ENCODE measurements around the gene VPS54.

The VPS54 gene

GRCh38 chr2:63882395-63883105 is 136.7 kb downstream of the VPS54 start:
- H3K27ac Mint-ChIP-seq = no peak overlapping the region
- H3K27me3 Mint-ChIP-seq (ENCODE audit: low read depth) = no peaks in the 10 kb centered on the region
- TF ChIP-seq, protein P1, sequence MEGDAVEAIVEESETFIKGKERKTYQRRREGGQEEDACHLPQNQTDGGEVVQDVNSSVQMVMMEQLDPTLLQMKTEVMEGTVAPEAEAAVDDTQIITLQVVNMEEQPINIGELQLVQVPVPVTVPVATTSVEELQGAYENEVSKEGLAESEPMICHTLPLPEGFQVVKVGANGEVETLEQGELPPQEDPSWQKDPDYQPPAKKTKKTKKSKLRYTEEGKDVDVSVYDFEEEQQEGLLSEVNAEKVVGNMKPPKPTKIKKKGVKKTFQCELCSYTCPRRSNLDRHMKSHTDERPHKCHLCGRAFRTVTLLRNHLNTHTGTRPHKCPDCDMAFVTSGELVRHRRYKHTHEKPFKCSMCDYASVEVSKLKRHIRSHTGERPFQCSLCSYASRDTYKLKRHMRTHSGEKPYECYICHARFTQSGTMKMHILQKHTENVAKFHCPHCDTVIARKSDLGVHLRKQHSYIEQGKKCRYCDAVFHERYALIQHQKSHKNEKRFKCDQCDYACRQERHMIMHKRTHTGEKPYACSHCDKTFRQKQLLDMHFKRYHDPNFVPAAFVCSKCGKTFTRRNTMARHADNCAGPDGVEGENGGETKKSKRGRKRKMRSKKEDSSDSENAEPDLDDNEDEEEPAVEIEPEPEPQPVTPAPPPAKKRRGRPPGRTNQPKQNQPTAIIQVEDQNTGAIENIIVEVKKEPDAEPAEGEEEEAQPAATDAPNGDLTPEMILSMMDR (IDR thresholded peaks at IDR 0.05; ENCODE audit: unreplicated experiment in 3 of 3) = no peak
- H3K4me3 Mint-ChIP-seq = no peak overlapping the region
- no peaks in the 10 kb centered on the region for H3K4me1 Mint-ChIP-seq
- H3K36me3 Mint-ChIP-seq (ENCODE audit: low read depth) = peaks cover 41% of the 10 kb centered on the region
- H3K9me3 Mint-ChIP-seq = no peaks in the 10 kb centered on the region

DNA sequence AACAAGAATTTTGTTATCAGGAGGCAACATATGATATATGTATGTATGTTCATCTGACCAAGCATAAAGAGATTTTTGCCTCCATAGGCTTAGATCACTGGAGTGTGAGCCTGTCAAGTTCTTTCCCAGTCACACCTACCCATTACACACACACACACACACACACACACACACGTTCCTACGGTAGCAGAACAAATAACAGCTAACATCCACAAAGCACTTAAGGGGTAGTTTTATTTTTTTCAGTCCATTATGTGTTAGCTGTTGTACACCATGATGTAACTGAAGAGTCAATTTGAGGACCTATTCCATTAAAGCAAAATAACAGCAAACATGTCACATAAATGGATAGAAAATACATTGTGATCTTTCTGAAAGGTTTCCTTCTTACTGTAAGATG is 138.0 kb downstream of the VPS54 start:
- no peaks in the 10 kb centered on the region for H3K27me3 Mint-ChIP-seq (ENCODE audit: low read depth)
- H3K4me3 Mint-ChIP-seq = no peak overlapping the region
- TF ChIP-seq, protein P1 (IDR thresholded peaks at IDR 0.05; ENCODE audit: unreplicated experiment in 3 of 3) = no peak
- H3K9me3 Mint-ChIP-seq = no peaks in the 10 kb centered on the region
- H3K27ac Mint-ChIP-seq = no peak overlapping the region
- H3K4me1 Mint-ChIP-seq = no peaks in the 10 kb centered on the region
- peaks cover 45% of the 10 kb centered on the region for H3K36me3 Mint-ChIP-seq (ENCODE audit: low read depth)

- H3K27me3 Mint-ChIP-seq (ENCODE audit: low read depth) = no peaks in the 10 kb centered on the region
- H3K27ac Mint-ChIP-seq = no peak overlapping the region
- TF ChIP-seq, protein P1 (IDR thresholded peaks at IDR 0.05; ENCODE audit: unreplicated experiment in 3 of 3) = no peak
- H3K4me3 Mint-ChIP-seq = no peak overlapping the region
- no peaks in the 10 kb centered on the region for H3K4me1 Mint-ChIP-seq
- H3K9me3 Mint-ChIP-seq = no peaks in the 10 kb centered on the region
- H3K36me3 Mint-ChIP-seq (ENCODE audit: low read depth) = peaks cover 50% of the 10 kb centered on the region
Measured at GRCh38 chr2:63880625-63881024, 138.6 kb downstream of the VPS54 start.

GRCh38 chr2:63879876-63880433 is 139.3 kb downstream of the VPS54 start:
- Mint-ChIP-seq H3K4me1 (no peaks in the 10 kb centered on the region), H3K4me3 (no peak overlapping the region), H3K27ac (no peak overlapping the region), H3K36me3 (ENCODE audit: low read depth) (peaks cover 56% of the 10 kb centered on the region), H3K9me3 (no peaks in the 10 kb centered on the region), H3K27me3 (ENCODE audit: low read depth) (no peaks in the 10 kb centered on the region)
- TF ChIP-seq, protein P1 (IDR thresholded peaks at IDR 0.05; ENCODE audit: unreplicated experiment in 3 of 3) = no peak

- Mint-ChIP-seq H3K4me3 (no peak overlapping the region), H3K9me3 (peaks cover under 1% of the 10 kb centered on the region)
Measured at GRCh38 chr2:63878486-63878885, 140.7 kb downstream of the VPS54 start.

More at GRCh38 chr2:63878486-63878885, 140.7 kb downstream of the VPS54 start:
- H3K27me3 Mint-ChIP-seq (ENCODE audit: low read depth) = no peaks in the 10 kb centered on the region
- peaks cover 59% of the 10 kb centered on the region for H3K36me3 Mint-ChIP-seq (ENCODE audit: low read depth)
- TF ChIP-seq, protein P1 (IDR thresholded peaks at IDR 0.05; ENCODE audit: unreplicated experiment in 3 of 3) = no peak
- no peak overlapping the region for H3K27ac Mint-ChIP-seq
- H3K4me1 Mint-ChIP-seq = no peaks in the 10 kb centered on the region

All from nephron (organoid).